ENCODE data around the gene CTU1. TPM values are rescaled to one million over a fixed set of nuclear protein-coding genes. Genes with fewer than 3 reads are reported as not detected.

Gene CTU1
- total RNA-seq, 1 experiment from 2014 or later: 8.6 TPM

- TF ChIP-seq ARID4B (CRISPR knock-in tag; IDR thresholded peaks at IDR 0.05; ENCODE audit: borderline replicate concordance) (no peak), JUN (CRISPR knock-in tag; IDR thresholded peaks at IDR 0.05) (no peak), ZNF232 (CRISPR knock-in tag; IDR thresholded peaks at IDR 0.05) (no peak)
Measured at GRCh38 chr19:51125421-51126075, 17.3 kb upstream of the CTU1 start (continued).

- no peak within 1 kb of the TSS for H3K4me3 Mint-ChIP-seq
- no peaks in the 10 kb centered on the region for H3K36me3 Mint-ChIP-seq
- ChIA-PET POLR2A (no interaction called here), CTCF (no interaction called here)
- H3K27ac Mint-ChIP-seq: no peak within 1 kb of the TSS
- ATAC-seq: no peak
- peaks cover 3% of the 10 kb centered on the region; the same call in 1 of the 2 replicates for H3K27me3 Mint-ChIP-seq (ENCODE audit: low read depth)
- TF ChIP-seq ZNF423 (CRISPR knock-in tag; IDR thresholded peaks at IDR 0.05) (no peak), ERG (CRISPR knock-in tag; IDR thresholded peaks at IDR 0.05) (no peak), IRF2 (CRISPR knock-in tag; IDR thresholded peaks at IDR 0.05; ENCODE audit: borderline replicate concordance, low read depth) (no peak)
- no peaks in the 10 kb centered on the region for H3K9me3 Mint-ChIP-seq
- H3K4me1 Mint-ChIP-seq: no peaks in the 10 kb centered on the region
- no peak for DNase-seq (ENCODE audit: low spot score)
Measured at GRCh38 chr19:51124729-51125128, 16.5 kb upstream of the CTU1 start, which contains the start of gene SIGLEC9. TSS of gene SIGLEC9 (plus strand) at chr19:51124906. CDS start at chr19:51124975, 69 bp downstream.

- Mint-ChIP-seq H3K9me3 (no peaks in the 10 kb centered on the region), H3K4me3 (no peak overlapping the region), H3K27me3 (ENCODE audit: low read depth) (peaks cover 3% of the 10 kb centered on the region; the same call in 1 of the 2 replicates), H3K27ac (no peak overlapping the region), H3K4me1 (no peaks in the 10 kb centered on the region), H3K36me3 (no peaks in the 10 kb centered on the region)
- POLR2A ChIA-PET: no interaction called here
- ATAC-seq: no peak
- CTCF ChIA-PET: no interaction called here
- no peak for DNase-seq (ENCODE audit: low spot score)
- no peak for TF ChIP-seq ZSCAN18 (CRISPR knock-in tag; IDR thresholded peaks at IDR 0.05)
- no peak for TF ChIP-seq ZNF138 (CRISPR knock-in tag; conservative IDR thresholded peaks at IDR 0.05)
- no peak for TF ChIP-seq EMX1 (CRISPR knock-in tag; IDR thresholded peaks at IDR 0.05)
- no peak for TF ChIP-seq RELA (CRISPR knock-in tag; IDR thresholded peaks at IDR 0.05; ENCODE audit: borderline replicate concordance)
- TF ChIP-seq USF1 (CRISPR knock-in tag; IDR thresholded peaks at IDR 0.05): no peak
- no peak for TF ChIP-seq IRF2 (CRISPR knock-in tag; IDR thresholded peaks at IDR 0.05; ENCODE audit: borderline replicate concordance, low read depth)
- no peak for TF ChIP-seq ZNF121 (CRISPR knock-in tag; IDR thresholded peaks at IDR 0.05)
- TF ChIP-seq GABPB1 (CRISPR knock-in tag; IDR thresholded peaks at IDR 0.05): no peak
Measured at GRCh38 chr19:51124216-51124615, 16.0 kb upstream of the CTU1 start.

All from WTC11 (cell line).